GM18858 (cell line): ENCODE data around the gene ZNF555.

ENCODE experiments used
- ATAC-seq: cut with Tn5 transposase; IDR thresholded peaks from one replicate; pipeline ENCODE4 v1.9.1; 2021; ENCODE audit not compliant: unreplicated experiment

ZNF555 gene

GRCh38 chr19:2822846-2823245 lies 18.4 kb upstream of the ZNF555 start:
- ATAC-seq = no peak

- no peak for ATAC-seq
Observed at GRCh38 chr19:2823646-2824045, 17.6 kb upstream of the ZNF555 start.

- ATAC-seq = no peak
Observed at GRCh38 chr19:2824129-2824528, 17.1 kb upstream of the ZNF555 start.

- ATAC-seq = no peak
Observed at GRCh38 chr19:2827022-2827421, 14.3 kb upstream of the ZNF555 start.

- ATAC-seq = no peak
Observed at GRCh38 chr19:2827840-2828489, 13.3 kb upstream of the ZNF555 start.

GRCh38 chr19:2834294-2834871 lies 6.9 kb upstream of the ZNF555 start:
- no peak for ATAC-seq

GRCh38 chr19:2837430-2837829 lies 3.8 kb upstream of the ZNF555 start:
- ATAC-seq = no peak

GRCh38 chr19:2841855-2842574 lies 740 bp downstream of the ZNF555 start:
- no peak for ATAC-seq

GRCh38 chr19:2845107-2845506 lies 3.8 kb downstream of the ZNF555 start:
- ATAC-seq = no peak

GRCh38 chr19:2846180-2846894 lies 5.1 kb downstream of the ZNF555 start:
- no peak for ATAC-seq

- no peak for ATAC-seq
Observed at GRCh38 chr19:2847507-2847906, 6.2 kb downstream of the ZNF555 start.

- no peak for ATAC-seq
Observed at GRCh38 chr19:2848616-2849015, 7.3 kb downstream of the ZNF555 start.

GRCh38 chr19:2850256-2850925 lies 9.1 kb downstream of the ZNF555 start:
- ATAC-seq = no peak

- no peak for ATAC-seq
Observed at GRCh38 chr19:2852598-2852997, 11.3 kb downstream of the ZNF555 start.

GRCh38 chr19:2853015-2853606 lies 11.8 kb downstream of the ZNF555 start:
- ATAC-seq = no peak

GRCh38 chr19:2854849-2855248 lies 13.6 kb downstream of the ZNF555 start:
- no peak for ATAC-seq

- no peak for ATAC-seq
Observed at GRCh38 chr19:2856457-2857050, 15.3 kb downstream of the ZNF555 start.

- ATAC-seq = no peak
Observed at GRCh38 chr19:2858864-2859263, 17.6 kb downstream of the ZNF555 start.

GRCh38 chr19:2863816-2864215 lies 22.5 kb downstream of the ZNF555 start:
- ATAC-seq = no peak

- no peak for ATAC-seq
Observed at GRCh38 chr19:2865334-2866100, 24.2 kb downstream of the ZNF555 start.
